Epithelial cell of proximal tubule (primary cell): Measurements from ENCODE around the gene PAPSS1. TPM values are rescaled to one million over a fixed set of nuclear protein-coding genes. Genes with fewer than 3 reads are reported as not detected.

Experiments
- DNase-seq: peaks from one replicate; pipeline ENCODE4 v3.0.0-alpha.2; 2011; ENCODE audit warnings: low read depth
- H3K4me3 ChIP-seq: 2 replicates; pipeline ENCODE4 v1.5.1; 2011; ENCODE audit warnings: low read depth, mild to moderate bottlenecking, low read length
- CTCF ChIP-seq: conservative IDR thresholded peaks from 2 replicates; pipeline ENCODE4 v1.5.1; 2012; ENCODE audit warnings: low read depth, mild to moderate bottlenecking, low read length
- total RNA-seq: library from RNA; depleted of rRNA; stranded (reverse); fragments of >200 nt; gene quantifications from 2 replicates; pipeline ENCODE4 v1.2.3, GENCODE V29; 2015

The PAPSS1 gene
- total RNA-seq, 1 donor from 2014 or later: 51.2 TPM

- TF ChIP-seq CTCF: no peak
- no peak for DNase-seq
- H3K4me3 ChIP-seq: no peak overlapping the region
Measured at GRCh38 chr4:107570952-107571351, 149.1 kb downstream of the PAPSS1 start.

DNA sequence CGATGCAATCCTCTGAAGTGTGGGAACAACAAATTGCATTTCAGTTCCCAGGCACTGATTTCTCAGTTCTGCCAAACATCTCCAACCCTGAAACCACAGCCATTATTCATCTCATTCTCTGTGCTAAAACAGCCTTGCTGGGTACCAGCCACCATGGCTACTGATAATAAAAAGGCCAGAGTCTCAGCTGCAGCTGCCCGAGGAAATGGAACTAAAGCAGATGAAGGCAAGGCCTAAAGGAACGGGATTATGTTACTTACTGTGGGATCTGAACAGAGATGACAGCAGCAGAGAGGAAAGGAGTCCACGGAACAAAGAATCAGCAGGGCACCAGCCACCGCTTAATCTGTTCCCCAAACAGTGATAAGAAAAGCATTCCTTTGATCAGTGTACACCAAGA, 155.7 kb downstream of the PAPSS1 start:
- no peak overlapping the region for H3K4me3 ChIP-seq
- DNase-seq: no peak
- TF ChIP-seq CTCF: no peak

Other genes starting within 250 kb of the PAPSS1 start
- 77.2 and 84.2 TPM in 2 replicates for gene SGMS2, start 104.7 kb upstream of the PAPSS1 start, total RNA-seq
- gene CYP2U1, start 211.3 kb upstream of the PAPSS1 start, total RNA-seq: 5.0 and 5.5 TPM in 2 replicates